Measurements from ENCODE around the gene EXOC3.

Gene EXOC3

DNA sequence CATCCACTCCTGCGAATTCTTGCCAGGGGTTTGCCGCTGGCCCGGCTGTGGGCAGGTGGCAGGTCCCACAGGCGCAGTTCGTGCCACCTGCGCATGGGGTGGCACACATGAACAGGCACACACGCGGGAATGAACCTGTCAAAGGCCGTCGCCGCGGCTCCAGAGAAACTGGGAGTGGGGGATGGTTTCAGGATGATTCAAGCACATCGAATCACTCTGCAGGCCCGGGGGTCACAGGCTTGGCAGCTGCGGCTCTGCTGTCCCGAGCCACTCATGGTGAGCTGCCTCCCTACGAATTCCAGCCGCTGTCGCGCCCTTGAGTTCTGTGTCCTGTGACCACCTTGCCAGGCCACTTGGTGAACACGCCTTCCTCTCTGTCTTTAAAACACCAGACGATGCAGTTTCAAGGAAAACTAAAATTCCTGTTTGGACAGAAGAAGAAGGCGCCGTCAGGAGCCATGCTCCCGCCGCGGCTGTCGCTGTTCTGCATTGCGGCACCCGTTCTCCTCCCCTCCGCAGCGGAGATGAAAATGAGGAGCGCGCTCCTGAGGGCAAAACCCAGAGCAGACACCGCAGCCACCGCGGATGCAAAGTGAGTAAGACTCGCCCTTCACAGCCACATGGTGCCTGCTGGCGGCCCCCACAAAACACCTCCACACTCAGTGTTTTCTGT, 15.4 kb upstream of the EXOC3 start:
- DNase-seq = no peak

DNA sequence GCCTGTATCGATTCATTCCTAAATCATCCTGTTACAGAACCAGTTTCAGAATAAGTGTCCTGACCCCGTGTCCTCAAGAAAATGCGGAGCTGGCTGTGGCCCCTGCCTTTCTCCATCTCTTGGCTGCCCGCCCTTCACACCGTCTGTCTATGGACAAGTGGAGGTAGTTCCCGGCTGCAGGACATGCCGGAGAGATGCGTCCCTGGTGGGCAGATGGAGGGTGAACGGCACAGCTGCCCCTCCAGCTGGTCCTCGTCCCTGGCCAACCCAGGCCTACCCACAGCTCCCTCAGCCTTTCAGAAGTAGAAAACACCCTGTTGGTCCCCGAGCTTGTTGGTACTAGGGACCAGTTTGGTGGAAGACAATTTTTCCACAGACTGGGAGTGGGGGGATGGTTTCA, 14.8 kb upstream of the EXOC3 start:
- no peak for DNase-seq

DNA sequence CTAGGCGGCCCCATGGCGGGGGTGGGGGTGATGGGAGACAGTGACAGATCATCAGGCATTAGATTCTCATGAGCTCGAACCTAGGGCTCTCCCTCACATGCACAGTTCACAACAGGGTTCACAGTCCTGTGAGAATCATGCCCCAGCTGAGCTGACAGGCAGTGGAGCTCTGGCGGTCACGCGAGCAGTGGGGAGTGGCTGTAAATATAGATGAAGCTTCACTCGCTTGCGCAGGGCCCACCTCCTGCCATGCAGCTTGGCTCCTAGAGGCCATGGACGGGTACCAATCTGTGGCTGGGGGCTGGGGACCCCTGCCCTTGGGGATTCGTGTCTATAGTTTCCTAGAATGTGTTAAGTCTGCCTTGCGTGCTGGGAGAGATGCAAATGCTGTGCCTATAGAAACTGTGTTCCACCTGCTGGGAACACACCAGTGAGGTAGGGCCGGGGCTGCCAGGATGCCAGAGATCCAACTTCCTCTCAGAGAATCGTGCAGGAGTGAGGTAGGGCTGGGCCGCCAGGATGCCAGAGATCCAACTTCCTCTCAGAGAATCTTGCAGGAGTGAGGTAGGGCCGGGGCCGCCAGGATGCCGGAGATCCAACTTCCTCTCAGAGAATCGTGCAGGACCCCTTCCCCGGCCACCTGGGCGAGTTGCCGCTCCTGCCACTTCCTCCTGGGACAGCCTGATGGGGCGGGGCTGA, 14.1 kb upstream of the EXOC3 start:
- DNase-seq = no peak

DNA sequence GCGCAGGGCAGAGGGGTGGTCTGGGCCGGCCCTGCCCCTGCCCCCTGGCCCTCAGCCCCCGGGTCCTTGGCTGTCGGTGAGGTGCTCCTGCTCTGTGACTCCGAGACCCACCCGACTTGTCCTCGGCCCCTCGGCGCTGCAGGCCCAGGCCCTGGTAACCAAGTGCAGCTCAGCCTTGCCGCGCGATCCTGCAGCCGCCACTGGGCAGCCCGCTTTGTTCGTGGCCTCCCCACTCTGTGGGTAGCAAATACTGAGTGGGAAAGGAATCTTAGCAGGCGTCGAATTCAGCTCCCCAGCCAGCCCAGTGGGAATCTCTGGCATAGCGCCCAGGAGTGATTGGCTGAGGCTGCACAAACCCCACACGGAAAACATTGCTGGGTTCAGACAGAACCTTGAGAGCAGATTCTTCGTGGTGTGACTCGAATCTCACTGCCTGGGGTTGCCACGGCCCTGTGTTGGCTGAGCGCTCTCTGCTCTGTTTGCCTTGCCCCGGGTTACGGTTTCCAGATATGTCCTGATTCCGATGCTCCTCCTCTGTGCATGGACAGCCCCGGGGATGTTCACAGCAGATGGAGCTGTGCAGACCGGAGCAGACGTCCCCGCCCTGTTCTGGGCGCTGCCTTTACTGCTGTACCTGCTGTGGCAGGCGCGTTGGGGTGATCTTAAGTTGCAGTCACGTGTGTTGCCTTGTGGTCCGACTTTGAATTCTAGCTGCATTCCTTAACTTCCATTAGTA, 13.4 kb upstream of the EXOC3 start:
- DNase-seq = no peak

DNA sequence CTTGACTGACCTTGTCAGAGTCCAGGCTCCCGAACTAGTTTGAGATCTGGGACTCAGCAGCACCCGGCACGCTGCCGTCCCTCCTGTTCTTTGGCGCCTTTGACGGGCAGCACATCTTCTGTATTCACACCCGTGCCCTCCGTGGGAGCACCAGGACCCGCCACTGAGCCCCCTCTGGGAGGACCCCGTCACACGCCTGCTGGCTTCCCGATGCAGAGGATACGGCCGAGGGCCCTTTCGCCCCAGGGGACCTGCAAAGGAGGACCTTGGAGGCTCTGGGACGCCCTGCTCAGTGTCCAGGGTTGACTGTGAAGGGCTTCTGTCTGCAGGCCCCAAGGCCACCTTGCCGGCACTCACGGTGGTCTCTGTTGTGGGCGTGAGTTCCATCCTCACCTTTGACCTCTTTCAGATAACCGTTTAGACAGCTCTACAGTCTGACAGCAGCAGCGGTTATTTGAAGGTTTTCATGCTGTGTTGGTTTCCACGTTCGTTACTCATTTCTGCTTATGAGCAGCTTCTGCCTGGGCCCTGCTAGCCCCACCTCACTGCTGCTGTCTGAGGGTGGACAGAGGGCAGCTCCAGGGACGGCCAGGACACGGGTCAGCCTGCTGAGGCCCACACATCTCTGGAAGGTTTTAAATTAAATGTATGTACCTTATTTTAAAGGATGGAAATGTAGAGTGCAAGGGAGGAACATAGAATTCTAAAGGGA, 12.6 kb upstream of the EXOC3 start:
- DNase-seq = no peak

DNA sequence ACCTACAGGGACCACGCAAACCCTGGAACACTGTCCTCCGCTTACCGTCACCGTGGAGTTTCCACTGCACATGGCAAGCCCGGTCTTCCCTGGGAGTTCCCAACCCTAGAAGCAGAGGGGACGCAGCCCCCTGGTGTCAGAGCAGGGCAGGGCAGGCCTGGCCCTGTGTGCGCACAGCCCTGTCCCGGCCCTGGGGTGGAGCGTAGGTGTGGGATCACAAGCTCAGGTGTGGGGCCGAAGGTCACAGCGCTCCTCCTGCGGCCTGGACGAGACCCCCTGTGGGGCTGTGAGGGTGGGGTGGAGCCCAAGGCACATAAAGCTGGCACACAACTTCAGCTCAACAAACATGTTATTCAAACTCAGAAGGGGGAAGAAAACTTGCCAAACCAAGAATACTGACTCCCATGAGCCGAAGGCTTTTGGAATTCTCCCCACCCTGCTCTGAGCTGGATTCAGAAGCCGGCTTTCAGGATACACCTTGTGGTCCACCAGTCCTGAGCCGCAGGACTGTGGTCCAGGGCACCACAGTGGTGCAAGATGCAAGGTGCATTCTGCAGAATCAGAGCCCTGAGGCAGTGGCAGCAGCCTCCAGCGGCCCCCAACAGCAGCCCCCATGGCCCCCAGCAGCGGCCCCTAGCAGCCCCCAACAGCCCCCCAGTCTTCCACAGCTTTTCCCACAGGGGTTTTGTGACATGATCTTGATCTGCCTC, 11.8 kb upstream of the EXOC3 start:
- DNase-seq = peak; percentile 76

DNA sequence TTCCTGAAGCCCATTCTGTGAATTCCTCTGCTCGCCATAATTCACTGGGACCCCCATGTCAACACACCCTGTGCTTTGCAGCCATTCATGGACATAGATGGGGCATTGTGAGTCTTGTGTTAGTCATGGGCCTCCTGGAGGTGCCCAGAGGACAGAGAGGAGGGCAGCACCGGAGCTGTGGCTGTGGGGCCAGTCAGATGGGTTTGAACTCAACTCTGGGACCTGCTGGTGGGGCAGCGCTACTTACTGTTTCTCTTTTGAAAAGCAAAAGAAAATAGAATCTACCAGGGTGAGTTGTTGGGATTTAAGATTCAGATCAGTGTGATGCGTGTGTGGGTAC, 11.3 kb upstream of the EXOC3 start:
- no peak for DNase-seq

DNA sequence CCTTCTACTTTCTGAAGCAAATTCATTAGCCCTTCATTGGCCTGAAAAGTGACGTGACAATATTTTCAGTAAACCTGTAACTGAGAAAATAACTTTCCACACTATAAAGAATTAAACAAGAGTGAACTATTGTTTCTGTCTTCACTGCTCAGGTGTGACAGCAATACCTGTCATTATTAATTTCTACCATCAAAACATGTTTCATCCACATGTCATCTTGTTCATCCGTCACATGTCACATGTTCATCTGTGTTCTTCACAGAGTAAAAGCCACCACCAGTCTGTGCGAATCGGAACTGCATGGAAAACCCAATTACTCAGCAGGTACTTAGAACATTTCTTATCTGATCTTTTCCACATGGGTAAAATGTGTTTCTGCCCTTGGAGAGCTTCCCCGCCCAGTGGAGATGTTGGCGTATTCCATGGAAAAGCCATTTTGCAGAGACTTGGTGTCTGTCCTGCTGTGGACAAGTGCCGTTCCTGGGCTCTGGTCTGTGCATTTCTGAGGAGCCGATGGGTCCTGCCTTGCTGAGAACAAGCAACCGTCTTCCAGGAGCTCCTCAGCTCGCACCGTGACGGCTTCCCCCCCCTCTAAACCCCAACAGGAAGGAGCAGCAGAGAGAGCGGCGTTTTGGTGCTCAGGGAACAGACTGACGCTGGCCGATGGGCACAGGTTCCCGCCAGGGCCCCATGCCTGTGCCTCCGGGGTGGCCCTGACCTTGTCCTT, 10.6 kb upstream of the EXOC3 start:
- DNase-seq = no peak

DNA sequence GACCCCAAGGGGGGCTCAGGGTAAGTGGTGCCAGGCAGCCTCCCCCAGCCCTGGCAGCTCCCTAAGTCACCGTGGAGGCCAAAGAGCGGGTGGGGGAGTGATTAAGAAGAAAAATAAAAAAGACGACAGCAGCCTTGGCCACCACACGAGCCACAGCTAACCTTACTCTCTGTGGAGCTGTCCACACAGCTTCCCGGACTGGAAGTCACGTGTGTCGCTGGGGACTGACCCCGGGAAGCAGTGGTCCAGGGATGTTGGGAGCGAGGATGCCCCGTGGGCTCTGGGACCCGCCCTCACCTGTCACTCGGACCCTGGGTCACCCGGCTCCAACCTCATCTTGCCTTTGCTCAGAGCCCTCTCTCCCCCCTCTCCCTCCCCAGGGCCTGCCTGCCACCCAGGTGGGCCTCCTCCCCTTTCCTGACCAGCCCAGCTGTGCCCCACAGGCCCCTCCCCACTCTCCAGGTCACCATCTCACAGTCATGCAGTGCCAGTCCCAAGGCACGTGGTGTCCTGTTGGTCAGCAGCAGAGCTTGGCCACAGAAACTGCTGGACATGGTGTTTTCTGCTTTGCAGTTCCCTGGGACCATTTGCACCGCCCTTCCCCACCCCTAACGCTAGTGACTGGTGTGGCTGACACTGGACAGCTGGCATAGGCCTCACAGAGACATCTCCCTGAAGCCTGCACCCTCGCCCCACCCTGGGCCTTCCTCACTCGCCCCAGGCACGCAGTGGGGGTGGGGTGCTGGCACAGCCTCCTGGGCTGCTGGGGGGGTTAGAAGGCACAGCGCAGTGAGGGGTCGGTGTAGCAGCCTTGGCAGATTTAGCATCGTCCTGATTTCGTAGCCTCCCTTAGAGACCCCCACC, 9.8 kb upstream of the EXOC3 start:
- no peak for DNase-seq

DNA sequence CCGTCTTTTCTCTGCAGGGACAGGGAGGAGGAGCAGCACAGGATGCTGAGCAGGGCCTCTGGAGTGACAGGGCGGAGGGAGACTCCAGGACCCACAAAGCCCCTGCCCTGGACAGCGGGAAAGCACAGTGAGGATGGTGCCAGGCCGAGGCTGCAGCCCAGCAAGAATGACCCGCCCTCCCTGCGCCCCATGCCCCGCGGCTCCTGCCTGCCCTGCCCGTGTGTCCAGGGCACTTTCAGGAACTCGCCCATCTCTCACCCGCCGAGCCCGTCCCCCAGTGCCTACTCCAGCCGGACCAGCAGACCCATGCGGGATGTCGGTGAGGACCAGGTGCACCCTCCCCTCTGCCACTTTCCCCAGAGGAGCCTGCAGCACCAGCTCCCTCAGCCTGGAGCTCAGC, 9.1 kb upstream of the EXOC3 start:
- no peak for DNase-seq

DNA sequence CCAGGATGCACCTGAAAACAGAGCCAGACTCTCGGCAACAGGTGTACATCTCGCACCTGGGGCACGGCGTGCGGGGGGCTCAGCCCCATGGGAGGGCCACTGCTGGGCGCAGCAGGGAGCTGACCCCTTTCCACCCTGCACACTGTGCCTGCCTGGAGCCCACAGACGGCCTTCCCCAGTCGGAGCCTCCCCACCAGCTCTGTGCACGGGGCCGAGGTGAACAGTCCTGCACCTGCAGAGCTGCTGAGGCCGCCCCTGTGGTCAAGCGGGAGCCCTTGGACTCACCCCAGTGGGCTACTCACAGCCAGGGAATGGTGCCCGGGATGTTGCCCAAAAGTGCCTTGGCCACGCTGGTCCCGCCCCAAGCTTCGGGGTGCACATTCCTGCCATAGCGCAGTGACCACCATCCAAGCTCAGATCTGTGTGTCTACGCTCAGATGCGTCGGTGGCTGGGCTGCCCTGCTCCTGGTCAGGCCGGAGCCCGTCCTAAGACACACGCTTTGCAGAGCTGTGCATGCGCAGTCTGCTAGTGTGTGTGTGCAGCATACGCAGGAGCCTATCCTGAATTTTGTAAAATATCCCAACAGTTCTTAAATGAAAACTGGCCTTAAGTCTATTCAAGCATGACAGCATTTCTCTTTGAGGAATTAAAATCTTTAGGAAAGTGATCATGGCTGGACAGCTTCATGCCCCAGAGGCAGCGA, 8.4 kb upstream of the EXOC3 start:
- no peak for DNase-seq

DNA sequence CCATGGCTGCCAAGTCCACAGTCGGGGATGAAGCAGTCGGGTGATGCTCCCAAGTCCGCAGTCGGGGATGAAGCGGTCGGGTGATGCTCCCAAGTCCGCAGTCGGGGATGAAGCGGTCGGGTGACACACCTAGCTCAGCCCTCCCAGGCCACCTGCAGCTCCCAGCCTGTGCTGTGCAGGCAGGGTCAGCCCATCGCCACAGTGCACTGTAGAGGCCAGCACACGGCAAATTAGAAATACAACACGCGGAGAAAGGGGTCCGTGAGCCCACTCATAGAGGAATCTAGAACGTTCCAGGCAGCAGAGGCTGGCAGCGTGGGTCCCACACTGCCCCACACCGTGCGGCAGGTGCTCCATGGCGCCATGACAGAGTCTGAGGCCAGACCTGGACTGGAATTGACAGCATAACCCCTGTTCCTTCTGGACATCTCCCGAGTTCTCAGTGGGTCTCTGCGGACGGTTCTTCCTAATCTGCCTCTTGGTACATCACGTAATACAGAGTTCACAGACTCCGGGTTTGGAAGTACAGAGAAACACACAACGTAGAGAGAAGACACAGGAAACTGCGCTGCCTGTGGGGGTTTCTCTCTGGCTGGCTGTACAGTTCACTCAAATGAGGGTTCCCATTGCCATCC, 7.7 kb upstream of the EXOC3 start:
- no peak for DNase-seq

DNA sequence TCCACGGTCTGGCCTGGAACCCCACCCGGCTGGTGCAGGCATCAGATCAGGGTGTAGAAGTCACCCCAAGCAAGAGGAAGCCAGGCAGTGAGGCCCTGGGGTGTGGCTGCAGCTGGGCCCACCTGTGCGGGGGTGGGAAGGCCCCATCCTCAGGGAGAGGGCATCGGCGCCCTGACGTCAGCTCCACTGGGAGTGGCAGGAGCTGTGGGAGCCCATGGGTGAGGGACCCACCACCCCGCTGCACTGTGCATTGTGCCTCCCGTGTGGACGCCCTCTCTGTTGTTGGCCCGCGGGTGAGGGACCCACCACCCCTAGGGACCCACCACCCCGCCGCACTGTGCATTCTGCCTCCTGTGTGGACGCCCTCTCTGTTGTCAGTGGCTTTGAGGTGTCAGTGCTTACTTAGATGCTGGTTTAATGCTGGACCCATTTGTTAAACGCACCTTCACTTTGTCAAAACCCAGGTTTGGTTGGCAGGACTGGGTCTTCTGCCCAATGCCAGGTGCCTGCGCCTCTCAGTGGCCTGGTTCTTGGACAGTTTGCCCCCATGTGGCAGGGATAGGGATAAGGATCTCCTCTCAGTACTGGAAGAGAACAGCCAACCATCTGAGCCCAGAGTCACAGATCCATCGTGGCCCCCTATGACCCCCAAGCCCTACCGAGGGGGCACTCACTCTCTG, 6.9 kb upstream of the EXOC3 start:
- DNase-seq = no peak

DNA sequence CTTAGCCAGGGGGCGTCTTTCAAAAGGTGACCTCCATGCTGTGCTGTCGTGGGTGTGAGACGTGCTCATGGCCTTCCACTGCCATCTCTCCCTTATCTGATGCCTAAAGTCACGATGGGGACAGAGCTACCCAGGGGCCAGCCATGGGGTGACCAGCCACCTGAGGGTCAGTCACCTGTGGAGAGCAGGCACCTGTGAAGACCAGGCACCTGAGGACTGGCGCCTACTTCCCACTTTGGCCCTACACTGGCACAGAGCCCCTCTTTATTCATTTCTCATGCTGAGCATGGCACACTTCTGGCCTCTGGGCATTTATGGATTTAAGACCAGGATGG, 6.4 kb upstream of the EXOC3 start:
- no peak for DNase-seq

DNA sequence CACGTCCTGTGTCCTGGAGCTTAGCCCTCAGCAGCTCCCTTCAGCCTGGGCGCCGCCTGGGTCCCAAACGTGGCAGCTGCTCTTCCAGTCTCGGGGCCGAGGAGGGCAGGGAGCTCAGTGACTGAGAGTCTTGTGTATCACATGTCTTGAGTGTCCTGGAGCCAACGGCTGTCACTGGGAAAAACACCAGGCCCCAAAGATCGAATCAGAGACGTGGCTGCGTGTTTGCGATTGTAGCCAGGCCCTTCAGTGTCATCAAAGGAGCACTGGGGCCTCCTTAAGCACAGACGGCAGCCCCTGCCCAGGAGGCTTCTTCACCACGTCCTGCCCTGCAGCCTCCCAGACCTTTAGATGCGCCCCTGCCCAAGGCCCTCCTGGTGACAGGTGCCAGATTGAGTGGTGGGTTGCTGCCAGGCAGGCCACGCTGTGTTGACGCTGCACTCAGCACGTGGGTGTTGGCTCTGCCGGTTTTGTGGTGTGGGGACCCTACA, 5.7 kb upstream of the EXOC3 start:
- no peak for DNase-seq

DNA sequence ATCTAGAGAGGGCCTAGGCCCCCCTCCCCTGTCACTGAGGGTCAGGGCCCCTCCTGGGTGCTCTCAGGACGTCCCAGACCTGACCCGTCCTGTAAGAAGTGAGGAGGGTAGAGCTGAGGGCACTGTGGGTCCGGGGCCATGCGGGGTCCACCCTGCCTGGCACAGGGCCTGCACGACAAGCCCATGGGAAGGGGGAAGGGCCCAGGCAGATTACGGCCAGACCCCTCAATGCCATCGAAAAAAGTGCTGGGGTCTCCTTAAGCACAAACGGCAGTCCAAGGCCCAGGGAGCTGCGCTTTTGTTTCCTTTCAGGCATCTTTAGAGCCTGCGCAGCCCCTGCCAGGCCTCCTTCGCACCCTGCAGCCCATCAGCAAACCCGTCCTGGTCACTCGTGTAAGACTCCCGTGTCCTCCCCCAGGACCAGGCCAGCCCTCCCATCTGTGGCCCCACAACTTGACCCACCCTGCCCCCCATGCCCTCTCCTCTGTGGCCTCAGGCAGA, 4.4 kb upstream of the EXOC3 start:
- DNase-seq = no peak

DNA sequence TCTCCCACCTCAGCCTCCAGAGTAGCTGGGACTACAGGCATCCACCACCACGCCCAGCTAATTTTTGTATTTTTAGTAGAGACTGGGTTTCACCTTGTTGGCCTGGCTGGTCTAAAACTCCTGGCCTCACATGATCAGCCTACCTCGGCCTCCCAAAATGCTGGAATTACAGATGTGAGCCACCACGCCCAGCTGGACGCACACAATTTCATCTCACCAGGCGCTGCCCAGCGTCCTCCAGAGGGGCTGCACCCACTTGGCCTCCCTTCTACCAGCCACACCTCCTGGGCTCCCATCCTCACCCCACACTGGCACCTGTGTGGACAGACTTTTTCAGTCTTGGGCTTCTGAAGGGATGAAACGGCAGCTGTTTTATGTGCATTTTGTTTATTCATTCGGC, 3.8 kb upstream of the EXOC3 start:
- DNase-seq = no peak

DNA sequence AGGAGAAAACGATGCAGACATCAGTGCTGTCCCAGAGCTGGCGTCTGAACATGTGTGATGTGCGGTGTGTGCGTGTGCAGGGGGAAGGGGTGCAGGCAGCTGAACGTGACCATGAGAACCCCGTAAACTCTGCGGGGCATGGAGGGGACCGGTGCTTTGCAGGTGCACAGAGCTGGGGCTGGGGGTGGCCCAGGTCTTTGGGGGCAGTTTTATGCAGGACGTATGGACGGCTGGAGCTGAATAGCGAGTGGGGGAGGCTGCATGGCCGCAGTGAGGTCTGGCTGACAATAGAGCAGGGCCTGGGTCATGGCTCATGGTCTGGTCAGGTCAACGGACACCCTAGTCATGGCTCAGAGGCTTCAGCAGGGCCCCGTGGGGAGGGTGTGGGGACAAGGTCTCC, 3.3 kb upstream of the EXOC3 start:
- no peak for DNase-seq
